CD4-positive, alpha-beta T cell treated with Interleukin-17A for 1 hour (primary cell): ENCODE measurements around the gene ANKIB1.
"Not testable (repeated sequence)": the region's sequence is repeated elsewhere in the genome, so short reads cannot be mapped to it uniquely, and the experiment has no call there.

ENCODE experiments used
- DNase-seq: peaks from one replicate; pipeline ENCODE4 v3.0.0-alpha.2; 2020

Gene ANKIB1

GRCh38 chr7:92415225-92415624, 169.5 kb downstream of the ANKIB1 start:
- DNase-seq, result no peak

GRCh38 chr7:92417913-92418312, 172.1 kb downstream of the ANKIB1 start:
- no peak for DNase-seq

GRCh38 chr7:92421676-92422435, 176.1 kb downstream of the ANKIB1 start:
- DNase-seq, result no peak

- no peak for DNase-seq
Measured at GRCh38 chr7:92422926-92423325, 177.2 kb downstream of the ANKIB1 start.

- DNase-seq, result no peak
Measured at GRCh38 chr7:92423710-92424131, 177.9 kb downstream of the ANKIB1 start.

GRCh38 chr7:92425311-92425947, 179.7 kb downstream of the ANKIB1 start:
- DNase-seq, result peak; percentile 18

- DNase-seq, result no peak
Measured at GRCh38 chr7:92427193-92427592, 181.4 kb downstream of the ANKIB1 start.

- no peak for DNase-seq
Measured at GRCh38 chr7:92432299-92432946, 186.6 kb downstream of the ANKIB1 start.

- DNase-seq, result no peak
Measured at GRCh38 chr7:92433019-92433418, 187.2 kb downstream of the ANKIB1 start.

GRCh38 chr7:92435542-92435941, 189.8 kb downstream of the ANKIB1 start:
- DNase-seq, result no peak

GRCh38 chr7:92436612-92437445, 191.1 kb downstream of the ANKIB1 start:
- DNase-seq, result no peak

GRCh38 chr7:92437956-92438491, 192.2 kb downstream of the ANKIB1 start:
- DNase-seq, result no peak

- not testable (repeated sequence) for DNase-seq
Measured at GRCh38 chr7:92442720-92443119, 196.9 kb downstream of the ANKIB1 start.

GRCh38 chr7:92446869-92447344, 201.1 kb downstream of the ANKIB1 start:
- DNase-seq, result peak; percentile 90

GRCh38 chr7:92447345-92448204, 201.8 kb downstream of the ANKIB1 start, which contains the start of gene GATAD1:
Gene GATAD1, plus strand, starts transcription at chr7:92447482. Its CDS starts 248 bp downstream, at chr7:92447730.
- DNase-seq, result no peak

GRCh38 chr7:92448205-92448747, 202.5 kb downstream of the ANKIB1 start:
- peak; percentile 77 for DNase-seq
